Lower leg skin (tissue), 4 donors: ENCODE measurements around the gene ZNF654. TPM values are rescaled to one million over a fixed set of nuclear protein-coding genes. Genes with fewer than 3 reads are reported as not detected.
"Not testable (repeated sequence)": the region's sequence is repeated elsewhere in the genome, so short reads cannot be mapped to it uniquely, and the experiment has no call there.

ENCODE experiments used
- DNase-seq, 2 donors: peaks; one replicate each; pipeline ENCODE4 v3.0.0-alpha.2; 2019; ENCODE audit warnings: low spot score in 2 of 2
- H3K4me3 ChIP-seq: fragments of 200-600 bp; sonication (generic); 2 replicates; pipeline ENCODE4 v1.5.1; 2017; ENCODE audit warnings: mild to moderate bottlenecking, low read depth; ENCODE audit not compliant: poor library complexity, severe bottlenecking
- CTCF ChIP-seq, 3 donors: fragments of 450-650 bp; IDR thresholded peaks; one replicate each; pipeline ENCODE4 v1.5.1; 2016; ENCODE audit warnings: antibody characterized with exemption in 3 of 3, mild to moderate bottlenecking in 3 of 3, moderate library complexity in 2 of 3
- POLR2A ChIP-seq, 2 donors: fragments of 450-650 bp; IDR thresholded peaks; one replicate each; pipeline ENCODE4 v1.6.1; 2016 to 2017; ENCODE audit warnings: antibody characterized with exemption in 2 of 2, mild to moderate bottlenecking in 1 of 2, moderate library complexity in 1 of 2
- WGBS, 2 donors: methylation state at CpG; one replicate each; pipeline ENCODE4 v1.1.5; 2018; 5-methylcytosine and 5-hydroxymethylcytosine counted together
- intact Hi-C: fragments of 100-400 bp; cut with DNase I; formaldehyde crosslinking; loops from one replicate; pipeline ENCODE4 v1.15.0; 2023; ENCODE audit warnings: low total_unique reads
- total RNA-seq, 4 donors: library from RNA; depleted of rRNA; stranded (reverse); fragments of >200 nt; gene quantifications; one replicate each; pipeline ENCODE4 v1.1.0, GENCODE V29; 2016

ZNF654 gene
- total RNA-seq, 4 donors from 2014 or later = 12.1 to 19.4 (median 16.3) TPM

- TF ChIP-seq POLR2A (IDR thresholded peaks at IDR 0.05) (no peak), CTCF (IDR thresholded peaks at IDR 0.05) (no peak)
- WGBS, 2 donors = 88 to 94% methylated on average over 3 of the region's 3 CpGs
- intact Hi-C loops = no loop called here
Observed at GRCh38 chr3:88114878-88115549, 56.0 kb downstream of the ZNF654 start.

GRCh38 chr3:88117683-88118082 is 58.6 kb downstream of the ZNF654 start:
- no peak for DNase-seq
- no peak for TF ChIP-seq POLR2A (IDR thresholded peaks at IDR 0.05)
- TF ChIP-seq CTCF (IDR thresholded peaks at IDR 0.05) = no peak
- 0 to 45% methylated on average over 1 of the region's 1 CpG for WGBS, 2 donors
- intact Hi-C loops = no loop called here
- no peak overlapping the region for H3K4me3 ChIP-seq

More at GRCh38 chr3:88114878-88115549, 56.0 kb downstream of the ZNF654 start:
- no peak for DNase-seq
- H3K4me3 ChIP-seq = no peak overlapping the region

GRCh38 chr3:88118603-88119002 is 59.5 kb downstream of the ZNF654 start:
- intact Hi-C loops, H3K4me3 ChIP-seq, DNase-seq: not testable (repeated sequence)
- 98 to 100% methylated on average over 1 of the region's 2 CpGs for WGBS, 2 donors

- WGBS, 2 donors = 96 to 97% methylated on average over 1 of the region's 1 CpG
Observed at GRCh38 chr3:88123526-88123925, 64.5 kb downstream of the ZNF654 start.

GRCh38 chr3:88131695-88132094 is 72.6 kb downstream of the ZNF654 start:
- TF ChIP-seq CTCF (IDR thresholded peaks at IDR 0.05) (no peak), POLR2A (IDR thresholded peaks at IDR 0.05) (no peak)
- 88 to 94% methylated on average over 1 of the region's 1 CpG for WGBS, 2 donors
- intact Hi-C loops = no loop called here
- H3K4me3 ChIP-seq = no peak overlapping the region
- DNase-seq = no peak

More at GRCh38 chr3:88123526-88123925, 64.5 kb downstream of the ZNF654 start:
- TF ChIP-seq POLR2A (IDR thresholded peaks at IDR 0.05) (no peak), CTCF (IDR thresholded peaks at IDR 0.05) (no peak)
- no peak overlapping the region for H3K4me3 ChIP-seq
- DNase-seq = no peak
- intact Hi-C loops = no loop called here

- TF ChIP-seq CTCF (IDR thresholded peaks at IDR 0.05) (no peak), POLR2A (IDR thresholded peaks at IDR 0.05) (no peak)
- WGBS, 2 donors = 95 to 100% methylated on average over 1 of the region's 1 CpG
- intact Hi-C loops = no loop called here
- H3K4me3 ChIP-seq = no peak overlapping the region
- DNase-seq = no peak
Observed at GRCh38 chr3:88132894-88133293, 73.8 kb downstream of the ZNF654 start.
